ENCODE measurements around the gene PSMB10. TPM values are rescaled to one million over a fixed set of nuclear protein-coding genes. Genes with fewer than 3 reads are reported as not detected.

The PSMB10 gene
- total RNA-seq, 4 donors from 2014 or later = 65.6 to 100 (median 68.6) TPM

GRCh38 chr16:67935101-67935401 lies 1.6 kb downstream of the PSMB10 start:
- no peaks in the 10 kb centered on the region for H3K36me3 ChIP-seq
- no peaks in the 10 kb centered on the region for H3K9me3 ChIP-seq
- peak overlapping the region; percentile 71 to 86 (median 74) for H3K4me3 ChIP-seq
- no peaks in the 10 kb centered on the region for H3K27me3 ChIP-seq
- peak overlapping the region; percentile 90 to 97 (median 96) for H3K27ac ChIP-seq
- no peak for DNase-seq
- peaks cover 18 to 23% (median 22%) of the 10 kb centered on the region in 4 donors for H3K4me1 ChIP-seq
- TF ChIP-seq EP300 (IDR thresholded peaks at IDR 0.05; ENCODE audit: low read depth) (no peak), CTCF (IDR thresholded peaks at IDR 0.05) (no peak), POLR2A (IDR thresholded peaks at IDR 0.05) (no peak), POLR2AphosphoS5 (IDR thresholded peaks at IDR 0.05) (no peak)
- WGBS, 2 donors (ENCODE audit: low coverage in 1 of 2) = 50% methylated on average over 13 of the region's 13 CpGs; no CpG with 5 or more reads in 1 of the 2 donors
- intact Hi-C loops (cut with DNase I; ENCODE audit: low total_unique reads) = no loop called here
- in situ Hi-C loops (cut with MboI; ENCODE audit: low pct_ligation_motif_present in 1 of 4, low pct_unique_long_range_greater_than_20kb in 1 of 4, low sequenced_read_pairs in 3 of 4) = no loop called here

GRCh38 chr16:67934306-67935100 lies 2.1 kb downstream of the PSMB10 start:
- Histone ChIP-seq H3K9me3 (no peaks in the 10 kb centered on the region), H3K4me3 (peak overlapping the region in 1 of 4 donors; percentile 74), H3K27ac (peak overlapping the region in 3 of 4 donors; percentile 90 to 97 (median 96)), H3K4me1 (peaks cover 16 to 20% (median 19%) of the 10 kb centered on the region in 4 donors), H3K27me3 (no peaks in the 10 kb centered on the region), H3K36me3 (no peaks in the 10 kb centered on the region)
- no peak for TF ChIP-seq CTCF (IDR thresholded peaks at IDR 0.05)
- TF ChIP-seq POLR2AphosphoS5 (IDR thresholded peaks at IDR 0.05) = no peak
- no peak for TF ChIP-seq POLR2A (IDR thresholded peaks at IDR 0.05)
- TF ChIP-seq EP300 (IDR thresholded peaks at IDR 0.05; ENCODE audit: low read depth) = no peak
- no peak for DNase-seq
- intact Hi-C loops (cut with DNase I; ENCODE audit: low total_unique reads) = no loop called here
- WGBS, 2 donors (ENCODE audit: low coverage in 1 of 2) = 69% methylated on average over 13 of the region's 13 CpGs; no CpG with 5 or more reads in 1 of the 2 donors
- in situ Hi-C loops (cut with MboI; ENCODE audit: low pct_ligation_motif_present in 1 of 4, low pct_unique_long_range_greater_than_20kb in 1 of 4, low sequenced_read_pairs in 3 of 4) = no loop called here

- peaks cover 16 to 20% (median 19%) of the 10 kb centered on the region in 4 donors for H3K4me1 ChIP-seq
- 80% methylated on average over 7 of the region's 7 CpGs; no CpG with 5 or more reads in 1 of the 2 donors for WGBS, 2 donors (ENCODE audit: low coverage in 1 of 2)
- no peak for DNase-seq
- intact Hi-C loops (cut with DNase I; ENCODE audit: low total_unique reads) = no loop called here
- H3K27ac ChIP-seq = no peak overlapping the region
- H3K4me3 ChIP-seq = no peak overlapping the region
- TF ChIP-seq POLR2AphosphoS5 (IDR thresholded peaks at IDR 0.05) (no peak), EP300 (IDR thresholded peaks at IDR 0.05; ENCODE audit: low read depth) (no peak), CTCF (IDR thresholded peaks at IDR 0.05) (no peak), POLR2A (IDR thresholded peaks at IDR 0.05) (no peak)
- no peaks in the 10 kb centered on the region for H3K9me3 ChIP-seq
- H3K27me3 ChIP-seq = no peaks in the 10 kb centered on the region
- in situ Hi-C loops (cut with MboI; ENCODE audit: low pct_ligation_motif_present in 1 of 4, low pct_unique_long_range_greater_than_20kb in 1 of 4, low sequenced_read_pairs in 3 of 4) = no loop called here
- no peaks in the 10 kb centered on the region for H3K36me3 ChIP-seq
These were observed 2.8 kb downstream of the PSMB10 start for GRCh38 chr16:67933805-67934204.

GRCh38 chr16:67932462-67932840 lies 4.2 kb downstream of the PSMB10 start:
- in situ Hi-C loops (cut with MboI; ENCODE audit: low pct_ligation_motif_present in 1 of 4, low pct_unique_long_range_greater_than_20kb in 1 of 4, low sequenced_read_pairs in 3 of 4) (no loop called here), intact Hi-C loops (cut with DNase I; ENCODE audit: low total_unique reads) (no loop called here)

More at GRCh38 chr16:67932462-67932840, 4.2 kb downstream of the PSMB10 start:
- Histone ChIP-seq H3K4me1 (peaks cover 15 to 19% (median 18%) of the 10 kb centered on the region in 4 donors), H3K9me3 (no peaks in the 10 kb centered on the region), H3K4me3 (no peak overlapping the region), H3K36me3 (peaks cover 0 to 7% (median 3%) of the 10 kb centered on the region in 4 donors), H3K27ac (no peak overlapping the region), H3K27me3 (no peaks in the 10 kb centered on the region)
- no peak for DNase-seq
- WGBS, 2 donors (ENCODE audit: low coverage in 1 of 2) = 87% methylated on average over 4 of the region's 4 CpGs; no CpG with 5 or more reads in 1 of the 2 donors
- TF ChIP-seq POLR2A (IDR thresholded peaks at IDR 0.05) (no peak), CTCF (IDR thresholded peaks at IDR 0.05) (no peak), EP300 (IDR thresholded peaks at IDR 0.05; ENCODE audit: low read depth) (no peak), POLR2AphosphoS5 (IDR thresholded peaks at IDR 0.05) (no peak)
